SJSA1 (cell line): ENCODE measurements around the gene FIGNL2. TPM values are rescaled to one million over a fixed set of nuclear protein-coding genes. Genes with fewer than 3 reads are reported as not detected.

ENCODE experiments used
- DNase-seq, 2 experiments: peaks; one replicate each; pipeline ENCODE4 v3.0.0-alpha.2; 2015 to 2020; ENCODE audit warnings: low spot score in 2 of 2, low read depth in 1 of 2
- H3K27ac ChIP-seq: fragments of 250-450 bp; sonication (Bioruptor Pico); 2 replicates; pipeline ENCODE4 v1.5.1; 2020; ENCODE audit warnings: mild to moderate bottlenecking, moderate library complexity
- H3K27me3 ChIP-seq: fragments of 250-450 bp; sonication (Bioruptor Pico); replicated peaks from 2 replicates; pipeline ENCODE4 v1.5.1; 2020; ENCODE audit warnings: mild to moderate bottlenecking, moderate library complexity
- H3K36me3 ChIP-seq: fragments of 250-450 bp; sonication (Bioruptor Pico); 2 replicates; pipeline ENCODE4 v1.5.1; 2020; ENCODE audit warnings: mild to moderate bottlenecking
- H3K4me1 ChIP-seq: fragments of 250-450 bp; sonication (Bioruptor Pico); replicated peaks from 2 replicates; pipeline ENCODE4 v1.6.1; 2021; ENCODE audit warnings: mild to moderate bottlenecking
- H3K4me3 ChIP-seq: fragments of 250-450 bp; sonication (Bioruptor Pico); 2 replicates; pipeline ENCODE4 v1.5.1; 2020; ENCODE audit warnings: mild to moderate bottlenecking
- H3K9me3 ChIP-seq: fragments of 250-450 bp; sonication (Bioruptor Pico); replicated peaks from 2 replicates; pipeline ENCODE4 v1.5.1; 2020; ENCODE audit warnings: mild to moderate bottlenecking
- total RNA-seq: library from RNA; depleted of rRNA; stranded (reverse); fragments of >200 nt; shearing (Covaris generic); gene quantifications from 2 replicates; pipeline ENCODE4 v1.2.3, GENCODE V29; 2014

The FIGNL2 gene
- total RNA-seq, 1 experiment from 2014 or later = not detected

GRCh38 chr12:51855586-51856428 is 7.3 kb upstream of the FIGNL2 start:
- peaks cover 6% of the 10 kb centered on the region; the same call in 1 of the 2 replicates for H3K4me1 ChIP-seq

GRCh38 chr12:51852404-51853137 is 4.1 kb upstream of the FIGNL2 start:
- Histone ChIP-seq H3K27ac (no peak overlapping the region), H3K9me3 (no peaks in the 10 kb centered on the region), H3K36me3 (no peaks in the 10 kb centered on the region), H3K27me3 (peaks cover 26% of the 10 kb centered on the region), H3K4me3 (no peak overlapping the region), H3K4me1 (peaks cover 10% of the 10 kb centered on the region)
- DNase-seq = no peak

More at GRCh38 chr12:51855586-51856428, 7.3 kb upstream of the FIGNL2 start:
- no peak for DNase-seq
- Histone ChIP-seq H3K27me3 (peaks cover 17% of the 10 kb centered on the region; the same call in 1 of the 2 replicates), H3K27ac (no peak overlapping the region), H3K9me3 (no peaks in the 10 kb centered on the region), H3K36me3 (no peaks in the 10 kb centered on the region), H3K4me3 (no peak overlapping the region; the same call in 1 of the 2 replicates)

GRCh38 chr12:51851413-51852124 is 3.1 kb upstream of the FIGNL2 start:
- Histone ChIP-seq H3K9me3 (no peaks in the 10 kb centered on the region), H3K36me3 (no peaks in the 10 kb centered on the region), H3K27ac (no peak overlapping the region), H3K4me1 (peaks cover 15% of the 10 kb centered on the region), H3K4me3 (no peak overlapping the region), H3K27me3 (peaks cover 28% of the 10 kb centered on the region)
- no peak for DNase-seq

GRCh38 chr12:51850965-51851299 is 2.4 kb upstream of the FIGNL2 start:
- no peak for DNase-seq
- H3K36me3 ChIP-seq = no peaks in the 10 kb centered on the region
- H3K4me1 ChIP-seq = peaks cover 13% of the 10 kb centered on the region
- H3K4me3 ChIP-seq = no peak overlapping the region
- H3K27ac ChIP-seq = no peak overlapping the region
- peaks cover 28% of the 10 kb centered on the region for H3K27me3 ChIP-seq
- no peaks in the 10 kb centered on the region for H3K9me3 ChIP-seq

GRCh38 chr12:51850081-51850964 is 1.8 kb upstream of the FIGNL2 start:
- no peaks in the 10 kb centered on the region for H3K36me3 ChIP-seq
- H3K4me3 ChIP-seq = no peak overlapping the region
- no peak overlapping the region for H3K27ac ChIP-seq
- peaks cover 10% of the 10 kb centered on the region for H3K4me1 ChIP-seq
- H3K27me3 ChIP-seq = peaks cover 27% of the 10 kb centered on the region
- DNase-seq = no peak
- no peaks in the 10 kb centered on the region for H3K9me3 ChIP-seq

- no peak for DNase-seq
- Histone ChIP-seq H3K36me3 (no peaks in the 10 kb centered on the region), H3K27ac (no peak overlapping the region), H3K27me3 (peaks cover 38% of the 10 kb centered on the region), H3K9me3 (no peaks in the 10 kb centered on the region), H3K4me3 (no peak overlapping the region), H3K4me1 (peaks cover 10% of the 10 kb centered on the region)
Observed at GRCh38 chr12:51848841-51849735, 570 bp upstream of the FIGNL2 start.

- H3K36me3 ChIP-seq = no peaks in the 10 kb centered on the region
- no peak overlapping the region for H3K27ac ChIP-seq
- H3K27me3 ChIP-seq = peaks cover 40% of the 10 kb centered on the region
- no peaks in the 10 kb centered on the region for H3K9me3 ChIP-seq
- DNase-seq = no peak
- H3K4me3 ChIP-seq = 0 out of 2 replicates have a peak overlapping the region, but pooled peaks have one; percentile 9
- H3K4me1 ChIP-seq = peaks cover 10% of the 10 kb centered on the region
Observed at GRCh38 chr12:51847643-51848325, 734 bp downstream of the FIGNL2 start.

GRCh38 chr12:51846911-51847642 is 1.4 kb downstream of the FIGNL2 start:
- no peak overlapping the region for H3K27ac ChIP-seq

GRCh38 chr12:51846271-51846691 is 2.2 kb downstream of the FIGNL2 start:
- peaks cover 10% of the 10 kb centered on the region for H3K4me1 ChIP-seq
- no peaks in the 10 kb centered on the region for H3K9me3 ChIP-seq
- H3K27me3 ChIP-seq = peaks cover 51% of the 10 kb centered on the region
- no peak for DNase-seq
- no peak overlapping the region for H3K4me3 ChIP-seq
- H3K36me3 ChIP-seq = no peaks in the 10 kb centered on the region
- H3K27ac ChIP-seq = no peak overlapping the region

More at GRCh38 chr12:51846911-51847642, 1.4 kb downstream of the FIGNL2 start:
- H3K4me3 ChIP-seq = peak overlapping the region; percentile 36
- no peaks in the 10 kb centered on the region for H3K9me3 ChIP-seq
- H3K4me1 ChIP-seq = peaks cover 10% of the 10 kb centered on the region
- DNase-seq = peak in 1 of 2 experiments; percentile 30
- no peaks in the 10 kb centered on the region for H3K36me3 ChIP-seq
- peaks cover 45% of the 10 kb centered on the region for H3K27me3 ChIP-seq

GRCh38 chr12:51845482-51845881 is 3.0 kb downstream of the FIGNL2 start:
- Histone ChIP-seq H3K27ac (no peak overlapping the region), H3K4me1 (peaks cover 10% of the 10 kb centered on the region), H3K27me3 (peaks cover 57% of the 10 kb centered on the region), H3K36me3 (no peaks in the 10 kb centered on the region), H3K9me3 (no peaks in the 10 kb centered on the region), H3K4me3 (no peak overlapping the region)
- no peak for DNase-seq

- Histone ChIP-seq H3K27me3 (peaks cover 57% of the 10 kb centered on the region), H3K27ac (no peak overlapping the region), H3K9me3 (no peaks in the 10 kb centered on the region), H3K4me3 (no peak overlapping the region), H3K4me1 (peaks cover 10% of the 10 kb centered on the region), H3K36me3 (no peaks in the 10 kb centered on the region)
- no peak for DNase-seq
Observed at GRCh38 chr12:51844854-51845253, 3.7 kb downstream of the FIGNL2 start.
